Panc1 (cell line): ENCODE measurements around the gene ZNF283. TPM values are rescaled to one million over a fixed set of nuclear protein-coding genes. Genes with fewer than 3 reads are reported as not detected.
"Not testable (repeated sequence)": the region's sequence is repeated elsewhere in the genome, so short reads cannot be mapped to it uniquely, and the experiment has no call there.

Experiments
- ATAC-seq: fragments of 200-7000 bp; cut with Tn5 transposase; 2 replicates; pipeline ENCODE4 v1.9.1; 2020; ENCODE audit warnings: mild to moderate bottlenecking, moderate library complexity
- BruUV-seq: library from RNA; stranded (reverse); fragments of 400-500 nt; replicated peaks from 2 replicates; lab custom pipeline; 2021; lab: Mats Ljungman, UMichigan
- CTCF ChIA-PET: fragments of 300-600 bp; sonication (Branson Sonifier 250); formaldehyde crosslinking; loops from one replicate; lab custom pipeline; 2022; ENCODE audit warnings: antibody characterized with exemption; lab: Charles Lee
- POLR2A ChIA-PET: fragments of 300-600 bp; sonication (Branson Sonifier 250); formaldehyde crosslinking; loops from one replicate; lab custom pipeline; 2022; ENCODE audit warnings: antibody characterized with exemption; lab: Charles Lee
- DNase-seq: peaks from one replicate; pipeline ENCODE4 v3.0.0-alpha.2; 2010; ENCODE audit warnings: low read depth, low spot score
- H3K27ac ChIP-seq: 2 replicates; pipeline ENCODE4 v1.5.1; 2011; ENCODE audit warnings: mild to moderate bottlenecking, low read length, inconsistent platforms
- H3K27me3 ChIP-seq: fragments of 200-500 bp; sonication (Bioruptor generic); 2 replicates; pipeline ENCODE4 v1.6.0; 2014; ENCODE audit warnings: low read length, inconsistent platforms; ENCODE audit not compliant: control insufficient read depth, insufficient read depth
- H3K36me3 ChIP-seq: fragments of 200-500 bp; sonication (Bioruptor generic); 2 replicates; pipeline ENCODE4 v1.5.1; 2014; ENCODE audit warnings: inconsistent platforms, mild to moderate bottlenecking, low read length, moderate library complexity; ENCODE audit not compliant: control insufficient read depth, insufficient read depth
- H3K4me1 ChIP-seq: 2 replicates; pipeline ENCODE4 v1.5.1; 2011; ENCODE audit warnings: inconsistent platforms, mild to moderate bottlenecking, low read length, moderate library complexity; ENCODE audit not compliant: control insufficient read depth, insufficient read depth
- H3K4me3 ChIP-seq, 2 experiments: 2 replicates each; pipeline ENCODE4 v1.5.1; 2011 to 2012; ENCODE audit warnings: low read depth in 2 of 2, low read length in 2 of 2, mild to moderate bottlenecking in 2 of 2, inconsistent platforms in 1 of 2, moderate library complexity in 1 of 2
- H3K9me3 ChIP-seq: fragments of 200-500 bp; sonication (Bioruptor generic); 2 replicates; pipeline ENCODE4 v1.5.1; 2014; ENCODE audit warnings: low read depth, mild to moderate bottlenecking, inconsistent platforms, low read length, moderate library complexity; ENCODE audit not compliant: control insufficient read depth, insufficient read depth
- POLR2AphosphoS5 ChIP-seq: IDR thresholded peaks from 2 replicates; pipeline ENCODE4 v1.6.1; 2012; ENCODE audit warnings: mild to moderate bottlenecking, low read depth, low read length, moderate library complexity
- SIN3A ChIP-seq: IDR thresholded peaks from 2 replicates; pipeline ENCODE4 v1.6.1; 2012; ENCODE audit warnings: low read depth, mild to moderate bottlenecking, low read length, moderate library complexity, borderline replicate concordance; ENCODE audit not compliant: insufficient read depth
- TCF7L2 ChIP-seq: IDR thresholded peaks from 2 replicates; pipeline ENCODE4 v1.6.1; 2011; ENCODE audit warnings: mild to moderate bottlenecking, low read depth, low read length, inconsistent platforms
- in situ Hi-C: cut with HindIII; loops from 2 replicates; pipeline ENCODE4 v1.10.0; 2016; ENCODE audit warnings: low sequenced_read_pairs, low pct_unique_long_range_greater_than_20kb
- intact Hi-C: fragments of 100-400 bp; cut with micrococcal nuclease; formaldehyde crosslinking; loops from one replicate; pipeline ENCODE4 v1.10.0; 2022; ENCODE audit not compliant: unreplicated experiment
- total RNA-seq: library from RNA; stranded (reverse); gene quantifications from one replicate; pipeline ENCODE4 v1.2.1, GENCODE V29; 2021; ENCODE audit not compliant: unreplicated experiment
- TF ChIP-seq, protein P1 (sequence below), 2 experiments: IDR thresholded peaks; 2 replicates each; pipeline ENCODE4 v1.6.1; 2011 to 2012; ENCODE audit warnings: low read depth in 2 of 2, control low read depth in 1 of 2, low read length in 1 of 2, mild to moderate bottlenecking in 1 of 2, moderate library complexity in 1 of 2; ENCODE audit not compliant: insufficient read depth in 1 of 2
- TF ChIP-seq, protein P2 (sequence below): fragments of 450-650 bp; IDR thresholded peaks from 2 replicates; pipeline ENCODE4 v1.5.1; 2017; ENCODE audit warnings: mild to moderate bottlenecking

Gene ZNF283
- total RNA-seq, 1 experiment from 2014 or later, result 6.9 TPM

DNA sequence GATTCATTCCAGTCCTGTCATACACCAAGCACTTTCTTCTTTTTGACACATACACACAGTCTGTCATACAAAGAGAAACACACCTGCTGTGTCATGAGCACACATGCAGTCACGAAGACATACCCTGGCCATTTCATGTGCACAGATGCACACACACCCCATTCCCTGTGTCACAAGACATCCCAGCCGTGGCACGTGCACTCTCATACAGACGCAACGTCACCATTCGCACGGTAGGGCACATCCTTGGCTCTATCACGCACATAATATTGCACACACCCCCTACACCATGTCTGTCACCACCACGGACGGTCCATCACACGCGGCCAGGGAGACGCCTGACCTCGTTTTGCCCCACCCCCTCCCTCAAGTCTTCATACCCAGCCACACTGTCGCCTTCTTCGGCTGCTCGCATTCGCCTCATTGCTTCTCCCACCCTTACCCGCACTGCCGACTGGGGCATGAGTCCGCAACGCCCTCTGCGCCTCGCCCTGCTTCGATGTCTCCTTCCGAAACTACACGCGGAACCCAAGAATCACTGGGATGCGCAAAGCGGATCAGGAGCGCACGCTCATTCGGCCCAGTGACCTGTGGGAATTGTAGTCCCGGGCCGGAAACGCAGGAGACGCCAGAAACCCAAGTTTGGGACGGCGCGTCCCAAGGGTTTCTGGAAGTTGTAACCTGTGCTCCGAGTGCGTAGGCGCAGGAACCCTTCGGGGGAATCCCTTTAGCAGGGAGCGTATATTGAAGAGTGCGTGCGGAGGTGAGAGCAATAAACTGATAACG lies 6.8 kb upstream of the ZNF283 start:
- ChIA-PET POLR2A (no interaction called here), CTCF (no interaction called here)
- no peak for ATAC-seq
- no TSS peak for BruUV-seq
- Histone ChIP-seq H3K4me1 (no peaks in the 10 kb centered on the region), H3K4me3 (no peak overlapping the region; a peak in 1 of 4 replicates), H3K36me3 (no peaks in the 10 kb centered on the region), H3K9me3 (no peaks in the 10 kb centered on the region), H3K27ac (no peak overlapping the region), H3K27me3 (no peaks in the 10 kb centered on the region)
- TF ChIP-seq TCF7L2, result no peak
- TF ChIP-seq SIN3A, result no peak
- TF ChIP-seq, protein P1, sequence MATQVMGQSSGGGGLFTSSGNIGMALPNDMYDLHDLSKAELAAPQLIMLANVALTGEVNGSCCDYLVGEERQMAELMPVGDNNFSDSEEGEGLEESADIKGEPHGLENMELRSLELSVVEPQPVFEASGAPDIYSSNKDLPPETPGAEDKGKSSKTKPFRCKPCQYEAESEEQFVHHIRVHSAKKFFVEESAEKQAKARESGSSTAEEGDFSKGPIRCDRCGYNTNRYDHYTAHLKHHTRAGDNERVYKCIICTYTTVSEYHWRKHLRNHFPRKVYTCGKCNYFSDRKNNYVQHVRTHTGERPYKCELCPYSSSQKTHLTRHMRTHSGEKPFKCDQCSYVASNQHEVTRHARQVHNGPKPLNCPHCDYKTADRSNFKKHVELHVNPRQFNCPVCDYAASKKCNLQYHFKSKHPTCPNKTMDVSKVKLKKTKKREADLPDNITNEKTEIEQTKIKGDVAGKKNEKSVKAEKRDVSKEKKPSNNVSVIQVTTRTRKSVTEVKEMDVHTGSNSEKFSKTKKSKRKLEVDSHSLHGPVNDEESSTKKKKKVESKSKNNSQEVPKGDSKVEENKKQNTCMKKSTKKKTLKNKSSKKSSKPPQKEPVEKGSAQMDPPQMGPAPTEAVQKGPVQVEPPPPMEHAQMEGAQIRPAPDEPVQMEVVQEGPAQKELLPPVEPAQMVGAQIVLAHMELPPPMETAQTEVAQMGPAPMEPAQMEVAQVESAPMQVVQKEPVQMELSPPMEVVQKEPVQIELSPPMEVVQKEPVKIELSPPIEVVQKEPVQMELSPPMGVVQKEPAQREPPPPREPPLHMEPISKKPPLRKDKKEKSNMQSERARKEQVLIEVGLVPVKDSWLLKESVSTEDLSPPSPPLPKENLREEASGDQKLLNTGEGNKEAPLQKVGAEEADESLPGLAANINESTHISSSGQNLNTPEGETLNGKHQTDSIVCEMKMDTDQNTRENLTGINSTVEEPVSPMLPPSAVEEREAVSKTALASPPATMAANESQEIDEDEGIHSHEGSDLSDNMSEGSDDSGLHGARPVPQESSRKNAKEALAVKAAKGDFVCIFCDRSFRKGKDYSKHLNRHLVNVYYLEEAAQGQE (IDR thresholded peaks at IDR 0.05; ENCODE audit: insufficient read depth in 1 of 2, low read depth in 2 of 2, low read length in 1 of 2), result no peak
- TF ChIP-seq POLR2AphosphoS5, result no peak
- TF ChIP-seq, protein P2, sequence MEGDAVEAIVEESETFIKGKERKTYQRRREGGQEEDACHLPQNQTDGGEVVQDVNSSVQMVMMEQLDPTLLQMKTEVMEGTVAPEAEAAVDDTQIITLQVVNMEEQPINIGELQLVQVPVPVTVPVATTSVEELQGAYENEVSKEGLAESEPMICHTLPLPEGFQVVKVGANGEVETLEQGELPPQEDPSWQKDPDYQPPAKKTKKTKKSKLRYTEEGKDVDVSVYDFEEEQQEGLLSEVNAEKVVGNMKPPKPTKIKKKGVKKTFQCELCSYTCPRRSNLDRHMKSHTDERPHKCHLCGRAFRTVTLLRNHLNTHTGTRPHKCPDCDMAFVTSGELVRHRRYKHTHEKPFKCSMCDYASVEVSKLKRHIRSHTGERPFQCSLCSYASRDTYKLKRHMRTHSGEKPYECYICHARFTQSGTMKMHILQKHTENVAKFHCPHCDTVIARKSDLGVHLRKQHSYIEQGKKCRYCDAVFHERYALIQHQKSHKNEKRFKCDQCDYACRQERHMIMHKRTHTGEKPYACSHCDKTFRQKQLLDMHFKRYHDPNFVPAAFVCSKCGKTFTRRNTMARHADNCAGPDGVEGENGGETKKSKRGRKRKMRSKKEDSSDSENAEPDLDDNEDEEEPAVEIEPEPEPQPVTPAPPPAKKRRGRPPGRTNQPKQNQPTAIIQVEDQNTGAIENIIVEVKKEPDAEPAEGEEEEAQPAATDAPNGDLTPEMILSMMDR, result no peak
- DNase-seq, result no peak
- in situ Hi-C loops (no loop called here), intact Hi-C loops (no loop called here)

DNA sequence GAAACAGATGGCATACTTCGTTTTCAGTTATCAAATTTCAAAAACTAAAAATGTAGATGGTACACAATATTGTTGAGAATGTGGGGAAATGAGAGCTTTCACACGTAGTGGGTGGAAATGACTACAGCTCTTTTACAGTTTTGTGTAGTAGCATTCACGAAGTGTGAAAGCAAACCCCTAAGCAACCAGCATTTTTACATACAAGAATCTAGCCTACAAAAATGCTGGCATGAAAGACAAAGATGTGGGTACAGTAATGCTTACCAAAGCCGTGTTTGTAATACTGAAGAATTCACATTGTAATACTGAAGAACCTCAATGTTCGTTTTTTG lies 6.3 kb upstream of the ZNF283 start:
- ChIA-PET CTCF (no interaction called here), POLR2A (no interaction called here)
- H3K4me3 ChIP-seq, result no peak overlapping the region; a peak in 1 of 4 replicates
- H3K27me3 ChIP-seq, result no peaks in the 10 kb centered on the region
- H3K4me1 ChIP-seq, result no peaks in the 10 kb centered on the region
- DNase-seq (no peak), ATAC-seq (no peak)
- intact Hi-C loops, result no loop called here
- no peak for TF ChIP-seq SIN3A
- TF ChIP-seq, protein P2, result no peak
- TF ChIP-seq POLR2AphosphoS5, result no peak
- TF ChIP-seq, protein P1 (IDR thresholded peaks at IDR 0.05; ENCODE audit: insufficient read depth in 1 of 2, low read depth in 2 of 2, low read length in 1 of 2), result no peak
- TF ChIP-seq TCF7L2, result no peak
- H3K27ac ChIP-seq, result no peak overlapping the region
- no peaks in the 10 kb centered on the region for H3K9me3 ChIP-seq
- BruUV-seq, result no TSS peak
- H3K36me3 ChIP-seq, result no peaks in the 10 kb centered on the region
- in situ Hi-C loops, result no loop called here

DNA sequence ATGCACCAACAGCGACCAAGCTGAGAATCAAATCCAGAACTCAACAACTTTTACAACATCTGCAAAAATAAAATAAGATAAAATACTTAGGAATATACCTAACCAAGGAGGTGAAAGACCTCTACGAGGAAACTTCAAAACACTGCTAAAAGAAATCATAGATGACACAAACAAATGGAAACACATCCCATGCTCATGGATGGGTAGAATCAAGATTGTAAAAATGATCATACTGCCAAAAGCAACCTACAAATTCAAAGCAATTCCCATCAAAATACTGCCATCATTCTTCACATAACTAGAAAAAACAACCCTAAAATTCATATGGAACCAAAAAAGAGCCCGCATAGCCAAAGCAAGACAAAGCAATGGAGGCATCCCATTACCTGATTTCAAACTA lies 3.3 kb upstream of the ZNF283 start:
- ATAC-seq, DNase-seq, H3K9me3 ChIP-seq, H3K4me3 ChIP-seq, H3K27me3 ChIP-seq, H3K36me3 ChIP-seq, intact Hi-C loops, BruUV-seq, CTCF ChIA-PET, in situ Hi-C loops, POLR2A ChIA-PET, H3K4me1 ChIP-seq, H3K27ac ChIP-seq: not testable (repeated sequence)
